Endothelial cell (in vitro differentiated cells): Measurements from ENCODE around the gene METAP1. TPM values are rescaled to one million over a fixed set of nuclear protein-coding genes. Genes with fewer than 3 reads are reported as not detected.

Experiments used
- DNase-seq: peaks from one replicate; pipeline ENCODE4 v3.0.0; 2021; ENCODE audit warnings: low spot score
- H3K27ac Mint-ChIP-seq: one replicate; pipeline ENCODE4 v1.8.0; 2021; ENCODE audit warnings: mixed read lengths, inconsistent platforms; ENCODE audit not compliant: unreplicated experiment
- H3K27me3 Mint-ChIP-seq: one replicate; pipeline ENCODE4 v1.8.0; 2021; ENCODE audit warnings: mild to moderate bottlenecking, moderate library complexity, mixed read lengths, inconsistent platforms; ENCODE audit not compliant: unreplicated experiment
- H3K36me3 Mint-ChIP-seq: one replicate; pipeline ENCODE4 v1.8.0; 2021; ENCODE audit warnings: mild to moderate bottlenecking, low read depth, mixed read lengths, inconsistent platforms; ENCODE audit not compliant: unreplicated experiment
- H3K4me1 Mint-ChIP-seq: one replicate; pipeline ENCODE4 v1.8.0; 2021; ENCODE audit warnings: mild to moderate bottlenecking, mixed read lengths, inconsistent platforms; ENCODE audit not compliant: unreplicated experiment
- H3K4me3 Mint-ChIP-seq: one replicate; pipeline ENCODE4 v1.8.0; 2021; ENCODE audit warnings: mild to moderate bottlenecking, mixed read lengths, inconsistent platforms; ENCODE audit not compliant: unreplicated experiment
- H3K9me3 Mint-ChIP-seq: one replicate; pipeline ENCODE4 v1.8.0; 2021; ENCODE audit warnings: mixed read lengths, inconsistent platforms; ENCODE audit not compliant: unreplicated experiment
- CTCF ChIP-seq: fragments of 200-600 bp; sonication (generic); IDR thresholded peaks from one replicate; pipeline ENCODE4 v1.5.0; 2021; ENCODE audit warnings: antibody characterized with exemption; ENCODE audit not compliant: unreplicated experiment
- total RNA-seq: library from RNA; stranded (reverse); fragmentation: NEBNext Ultra II Directional; extraction: Animal tissue kit (Norgen Biotek cat#: 25700); gene quantifications from one replicate; pipeline ENCODE4 v1.2.1, GENCODE V29; 2021; ENCODE audit not compliant: unreplicated experiment

The METAP1 gene
- total RNA-seq, 1 donor from 2014 or later, result 31.4 TPM

- Mint-ChIP-seq H3K4me3 (no peak overlapping the region), H3K9me3 (no peaks in the 10 kb centered on the region), H3K36me3 (peaks cover 5% of the 10 kb centered on the region), H3K27me3 (peaks cover 4% of the 10 kb centered on the region), H3K4me1 (no peaks in the 10 kb centered on the region), H3K27ac (no peak overlapping the region)
- no peak for DNase-seq
- no peak for TF ChIP-seq CTCF
Measured at GRCh38 chr4:98958065-98958464, 37.5 kb upstream of the METAP1 start.

- no peaks in the 10 kb centered on the region for H3K4me1 Mint-ChIP-seq
- no peaks in the 10 kb centered on the region for H3K9me3 Mint-ChIP-seq
- no peak overlapping the region for H3K4me3 Mint-ChIP-seq
- DNase-seq, result no peak
- peaks cover 7% of the 10 kb centered on the region for H3K27me3 Mint-ChIP-seq
- peaks cover 5% of the 10 kb centered on the region for H3K36me3 Mint-ChIP-seq
- no peak overlapping the region for H3K27ac Mint-ChIP-seq
- no peak for TF ChIP-seq CTCF
Measured at GRCh38 chr4:98959411-98959810, 36.1 kb upstream of the METAP1 start.

- Mint-ChIP-seq H3K9me3 (no peaks in the 10 kb centered on the region), H3K27ac (no peak overlapping the region), H3K4me3 (no peak overlapping the region), H3K4me1 (no peaks in the 10 kb centered on the region), H3K36me3 (no peaks in the 10 kb centered on the region), H3K27me3 (peaks cover 3% of the 10 kb centered on the region)
- no peak for DNase-seq
- TF ChIP-seq CTCF, result no peak
Measured at GRCh38 chr4:98961770-98962169, 33.8 kb upstream of the METAP1 start.

- H3K27me3 Mint-ChIP-seq, result peaks cover 3% of the 10 kb centered on the region
- H3K4me3 Mint-ChIP-seq, result no peak overlapping the region
- no peak for DNase-seq
- no peaks in the 10 kb centered on the region for H3K36me3 Mint-ChIP-seq
- no peak overlapping the region for H3K27ac Mint-ChIP-seq
- TF ChIP-seq CTCF, result no peak
- no peaks in the 10 kb centered on the region for H3K9me3 Mint-ChIP-seq
- no peaks in the 10 kb centered on the region for H3K4me1 Mint-ChIP-seq
Measured at GRCh38 chr4:98963538-98964433, 31.7 kb upstream of the METAP1 start.

GRCh38 chr4:98966926-98967325, 28.6 kb upstream of the METAP1 start:
- H3K9me3 Mint-ChIP-seq, result no peaks in the 10 kb centered on the region
- no peak for TF ChIP-seq CTCF

More at GRCh38 chr4:98966926-98967325, 28.6 kb upstream of the METAP1 start:
- Mint-ChIP-seq H3K4me1 (peaks cover 13% of the 10 kb centered on the region), H3K27ac (no peak overlapping the region), H3K27me3 (peaks cover 3% of the 10 kb centered on the region), H3K4me3 (no peak overlapping the region), H3K36me3 (no peaks in the 10 kb centered on the region)
- DNase-seq, result no peak
